ENCODE results near the gene PSMD2. TPM values are rescaled to one million over a fixed set of nuclear protein-coding genes. Genes with fewer than 3 reads are reported as not detected.

Gene PSMD2
- total RNA-seq, 3 donors from 2014 or later (not counting 1 experiment from before 2014, with no cell fraction given), result 218 to 237 (median 231) TPM

GRCh38 chr3:184314363-184314699, 15.3 kb downstream of the PSMD2 start, which contains the start of gene EIF4G1:
Gene EIF4G1, plus strand, starts transcription at chr3:184314606. Its CDS starts 1,191 bp downstream, at chr3:184315797.
- no peaks in the 10 kb centered on the region for H3K9me3 Mint-ChIP-seq
- H3K9me3 ChIP-seq (ENCODE audit: control insufficient read depth, insufficient read depth, low read length), result no peaks in the 10 kb centered on the region
- H3K27me3 ChIP-seq (ENCODE audit: control insufficient read depth, insufficient read depth, low read length), result no peaks in the 10 kb centered on the region
- intact Hi-C loops (cut with micrococcal nuclease), result no loop called here
- TF ChIP-seq, protein P1, sequence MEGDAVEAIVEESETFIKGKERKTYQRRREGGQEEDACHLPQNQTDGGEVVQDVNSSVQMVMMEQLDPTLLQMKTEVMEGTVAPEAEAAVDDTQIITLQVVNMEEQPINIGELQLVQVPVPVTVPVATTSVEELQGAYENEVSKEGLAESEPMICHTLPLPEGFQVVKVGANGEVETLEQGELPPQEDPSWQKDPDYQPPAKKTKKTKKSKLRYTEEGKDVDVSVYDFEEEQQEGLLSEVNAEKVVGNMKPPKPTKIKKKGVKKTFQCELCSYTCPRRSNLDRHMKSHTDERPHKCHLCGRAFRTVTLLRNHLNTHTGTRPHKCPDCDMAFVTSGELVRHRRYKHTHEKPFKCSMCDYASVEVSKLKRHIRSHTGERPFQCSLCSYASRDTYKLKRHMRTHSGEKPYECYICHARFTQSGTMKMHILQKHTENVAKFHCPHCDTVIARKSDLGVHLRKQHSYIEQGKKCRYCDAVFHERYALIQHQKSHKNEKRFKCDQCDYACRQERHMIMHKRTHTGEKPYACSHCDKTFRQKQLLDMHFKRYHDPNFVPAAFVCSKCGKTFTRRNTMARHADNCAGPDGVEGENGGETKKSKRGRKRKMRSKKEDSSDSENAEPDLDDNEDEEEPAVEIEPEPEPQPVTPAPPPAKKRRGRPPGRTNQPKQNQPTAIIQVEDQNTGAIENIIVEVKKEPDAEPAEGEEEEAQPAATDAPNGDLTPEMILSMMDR (IDR thresholded peaks at IDR 0.05), result no peak
- peak within 1 kb of the TSS; percentile 89 for H3K27ac ChIP-seq (ENCODE audit: low read length)
- H3K36me3 Mint-ChIP-seq, result no peaks in the 10 kb centered on the region
- H3K4me1 ChIP-seq (ENCODE audit: control insufficient read depth, insufficient read depth, low read length), result peaks cover 31% of the 10 kb centered on the region
- peak within 1 kb of the TSS; percentile 47 for H3K4me3 ChIP-seq (ENCODE audit: low read length)
- under 1% methylated on average over 40 of the region's 40 CpGs for WGBS (ENCODE audit: insufficient coverage)
- peak; percentile 80 to 94 (median 86) for ATAC-seq
- peak within 1 kb of the TSS; percentile 88 for H3K4me3 Mint-ChIP-seq
- H3K27ac Mint-ChIP-seq, result peak within 1 kb of the TSS; percentile 82 to 91
- DNase-seq, result peak; percentile 94 to 98
- peaks cover 21 to 35% of the 10 kb centered on the region in 2 donors for H3K4me1 Mint-ChIP-seq
- peaks cover 7% of the 10 kb centered on the region for H3K36me3 ChIP-seq (ENCODE audit: control insufficient read depth, insufficient read depth, low read length)
- no peaks in the 10 kb centered on the region for H3K27me3 Mint-ChIP-seq (ENCODE audit: low read depth in 2 of 2)

DNA sequence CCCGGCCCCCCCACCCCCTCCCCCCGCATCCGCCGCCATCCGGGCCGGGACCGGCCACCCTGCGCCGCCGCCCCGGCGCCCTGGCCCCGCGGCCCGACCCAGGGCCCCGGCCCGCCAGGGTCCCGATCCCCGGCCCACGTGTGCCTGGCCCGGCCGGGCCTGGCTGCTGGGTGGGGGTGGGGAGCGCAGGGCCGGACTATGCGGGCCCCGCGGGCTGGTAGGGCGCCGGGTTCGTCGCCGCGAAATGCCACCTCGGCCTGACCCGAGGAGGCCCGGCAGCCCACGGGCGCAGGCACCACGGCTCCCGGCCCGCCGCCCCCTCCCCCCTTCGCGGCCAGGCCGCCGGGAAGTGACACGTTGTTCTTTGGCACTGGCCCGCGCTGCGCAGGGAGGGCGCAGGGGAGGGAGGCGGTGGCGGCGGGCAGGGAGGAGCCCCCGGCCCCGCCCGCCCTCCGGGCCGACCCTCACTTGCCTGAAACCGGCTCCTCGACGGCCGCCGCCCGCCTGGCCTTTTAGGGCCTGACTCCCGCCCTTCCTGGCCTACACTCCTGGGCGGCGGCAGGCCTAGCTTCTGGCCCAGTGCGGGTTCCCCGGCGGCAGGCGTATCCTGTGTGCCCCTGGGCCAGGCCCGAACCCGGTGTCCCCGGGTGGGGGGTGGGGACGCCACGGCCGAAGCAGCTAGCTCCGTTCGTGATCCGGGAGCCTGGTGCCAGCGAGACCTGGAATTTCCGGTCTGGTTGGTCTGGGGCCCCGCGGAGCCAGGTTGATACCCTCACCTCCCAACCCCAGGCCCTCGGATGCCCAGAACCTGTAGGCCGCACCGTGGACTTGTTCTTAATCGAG, 15.9 kb downstream of the PSMD2 start:
- ATAC-seq, result peak; percentile 69 to 82 (median 73)
- Histone ChIP-seq H3K9me3 (ENCODE audit: control insufficient read depth, insufficient read depth, low read length) (no peaks in the 10 kb centered on the region), H3K4me3 (ENCODE audit: low read length) (peak overlapping the region; percentile 47), H3K4me1 (ENCODE audit: control insufficient read depth, insufficient read depth, low read length) (peaks cover 35% of the 10 kb centered on the region), H3K27ac (ENCODE audit: low read length) (peak overlapping the region; percentile 89), H3K27me3 (ENCODE audit: control insufficient read depth, insufficient read depth, low read length) (no peaks in the 10 kb centered on the region), H3K36me3 (ENCODE audit: control insufficient read depth, insufficient read depth, low read length) (peaks cover 10% of the 10 kb centered on the region)
- Mint-ChIP-seq H3K27ac (peak overlapping the region; percentile 82 to 91), H3K4me3 (peak overlapping the region; percentile 88), H3K36me3 (no peaks in the 10 kb centered on the region), H3K9me3 (no peaks in the 10 kb centered on the region), H3K4me1 (peaks cover 21 to 41% of the 10 kb centered on the region in 2 donors), H3K27me3 (ENCODE audit: low read depth in 2 of 2) (no peaks in the 10 kb centered on the region)
- TF ChIP-seq, protein P1 (IDR thresholded peaks at IDR 0.05), result no peak
- intact Hi-C loops (cut with micrococcal nuclease), result loop anchor here (1.0 kb wide), 1 partner anchor 16 kb away; the partner anchor contains the start of gene PSMD2
- WGBS (ENCODE audit: insufficient coverage), result under 1% methylated on average over 81 of the region's 89 CpGs
- peak; percentile 74 to 83 for DNase-seq

- Histone ChIP-seq H3K27ac (ENCODE audit: low read length) (peak overlapping the region; percentile 89), H3K4me3 (ENCODE audit: low read length) (peak overlapping the region; percentile 47), H3K27me3 (ENCODE audit: control insufficient read depth, insufficient read depth, low read length) (no peaks in the 10 kb centered on the region), H3K36me3 (ENCODE audit: control insufficient read depth, insufficient read depth, low read length) (peaks cover 14% of the 10 kb centered on the region), H3K4me1 (ENCODE audit: control insufficient read depth, insufficient read depth, low read length) (peaks cover 40% of the 10 kb centered on the region), H3K9me3 (ENCODE audit: control insufficient read depth, insufficient read depth, low read length) (no peaks in the 10 kb centered on the region)
- Mint-ChIP-seq H3K27ac (peak overlapping the region; percentile 79 to 91), H3K9me3 (no peaks in the 10 kb centered on the region), H3K36me3 (no peaks in the 10 kb centered on the region), H3K4me3 (peak overlapping the region; percentile 83), H3K4me1 (peaks cover 21 to 41% of the 10 kb centered on the region in 2 donors), H3K27me3 (ENCODE audit: low read depth in 2 of 2) (no peaks in the 10 kb centered on the region)
- intact Hi-C loops (cut with micrococcal nuclease), result loop anchor here (1.0 kb wide), 1 partner anchor 16 kb away; the partner anchor contains the start of gene PSMD2
- 26% methylated on average over 4 of the region's 6 CpGs for WGBS (ENCODE audit: insufficient coverage)
- DNase-seq, result no peak
- TF ChIP-seq, protein P1 (IDR thresholded peaks at IDR 0.05), result no peak
- peak in 1 of 3 donors; percentile 0 for ATAC-seq
Measured at GRCh38 chr3:184315543-184315867, 16.5 kb downstream of the PSMD2 start.

Measured in natural killer cell (primary cell).